ENCODE measurements around the gene PTMS.

DNA sequence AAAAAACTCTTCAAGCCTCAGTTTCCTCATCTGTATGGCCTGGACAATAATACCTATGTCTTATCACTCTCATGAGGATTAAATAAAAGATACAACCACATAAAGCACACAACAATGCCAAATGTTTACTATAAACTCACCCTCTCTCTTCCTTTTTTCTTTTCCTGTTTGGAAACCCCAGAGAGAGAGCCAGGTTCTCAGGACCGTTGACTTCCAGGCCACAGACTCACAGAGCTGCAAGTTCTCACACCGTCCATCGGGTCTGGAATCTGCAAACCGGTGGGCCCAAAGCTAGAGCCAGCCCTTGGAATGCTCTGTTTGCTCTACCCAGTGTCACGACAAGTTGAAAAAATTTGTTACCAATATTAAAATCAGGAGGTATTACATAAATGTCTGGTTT lies 18.6 kb downstream of the PTMS start:
- TF ChIP-seq POLR2AphosphoS5 (IDR thresholded peaks at IDR 0.05; ENCODE audit: low read depth, low read length): no peak
- no peak for TF ChIP-seq TCF12 (IDR thresholded peaks at IDR 0.05)
- TF ChIP-seq TCF12 (CRISPR knock-in tag; IDR thresholded peaks at IDR 0.05): no peak
- TF ChIP-seq USF2 (IDR thresholded peaks at IDR 0.05; ENCODE audit: low read depth, low read length): no peak
- TF ChIP-seq USF2 (CRISPR knock-in tag; IDR thresholded peaks at IDR 0.05; ENCODE audit: borderline replicate concordance): no peak
- TF ChIP-seq EZH2 (conservative IDR thresholded peaks at IDR 0.05; ENCODE audit: low read depth, low read length): no peak
- TF ChIP-seq CTCF (CRISPR knock-in tag; IDR thresholded peaks at IDR 0.05): no peak
- no peak for TF ChIP-seq NR2C2 (CRISPR knock-in tag; IDR thresholded peaks at IDR 0.05; ENCODE audit: borderline replicate concordance)
- no peak for TF ChIP-seq ZNF343 (CRISPR knock-in tag; IDR thresholded peaks at IDR 0.05)
- no peak for TF ChIP-seq SOX6 (IDR thresholded peaks at IDR 0.05)
- no peak for TF ChIP-seq SOX6 (CRISPR knock-in tag; IDR thresholded peaks at IDR 0.05)
- no peak for TF ChIP-seq ZFP41 (CRISPR knock-in tag; IDR thresholded peaks at IDR 0.05; ENCODE audit: borderline replicate concordance)
- TF ChIP-seq ZBTB1 (CRISPR knock-in tag; IDR thresholded peaks at IDR 0.05; ENCODE audit: borderline replicate concordance): no peak
- TF ChIP-seq JUN (CRISPR knock-in tag; IDR thresholded peaks at IDR 0.05): no peak
- no peak for TF ChIP-seq PAXIP1 (CRISPR knock-in tag; conservative IDR thresholded peaks at IDR 0.05)
- TF ChIP-seq NFRKB (IDR thresholded peaks at IDR 0.05): no peak

Measured in HepG2 (cell line).